Inferior parietal cortex (tissue), 1 donor: ENCODE data around the gene MBNL2.

Experiments used
- DNase-seq: peaks from one replicate; pipeline ENCODE4 v3.0.0-alpha.2; 2016; ENCODE audit errors: extremely low spot score

MBNL2 gene

DNA sequence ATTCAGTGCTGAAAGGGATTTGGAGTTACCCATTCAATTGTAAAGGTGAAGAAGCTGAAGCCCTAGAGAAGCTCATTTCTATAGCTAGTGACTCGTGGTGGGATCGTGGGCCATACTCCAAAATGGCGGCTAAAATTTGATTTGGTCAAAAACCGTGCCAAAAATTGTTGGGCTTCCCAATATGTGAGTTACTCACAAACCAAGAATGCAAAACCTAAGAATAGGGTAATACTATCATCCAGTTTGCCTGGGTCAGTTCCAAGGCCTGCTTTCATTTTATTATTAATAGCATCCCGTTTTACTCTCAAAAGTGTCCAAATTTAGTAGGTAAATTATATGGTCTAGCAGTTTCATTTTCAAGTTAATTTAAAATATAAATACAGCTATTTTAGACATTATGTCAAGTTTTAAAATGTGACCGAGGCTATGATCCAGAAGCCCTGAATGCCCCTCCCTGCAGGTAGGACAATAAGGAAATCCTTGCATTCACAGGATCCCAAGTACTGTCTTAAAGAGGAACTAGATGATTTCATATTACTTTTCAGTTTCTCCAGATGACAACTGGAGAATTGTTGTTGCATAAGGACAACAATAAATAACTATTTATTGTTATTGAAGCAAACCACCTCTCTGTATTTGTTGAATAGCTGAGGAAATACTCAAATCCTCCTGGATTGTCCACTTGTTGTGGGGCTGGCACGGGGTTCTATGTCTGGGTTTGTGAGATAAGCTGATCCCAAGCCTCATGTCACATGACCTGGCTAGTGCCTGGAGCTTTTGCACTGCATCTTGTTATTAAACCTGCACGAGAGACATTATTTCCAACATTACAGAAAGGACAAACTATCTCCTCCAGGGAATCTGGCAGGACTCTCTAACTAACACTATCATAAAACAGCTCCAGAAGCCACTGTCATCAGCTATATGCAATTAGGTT is 200.3 kb downstream of the MBNL2 start:
- no peak for DNase-seq

GRCh38 chr13:97423300-97424045 is 201.3 kb downstream of the MBNL2 start:
- DNase-seq = peak; percentile 68

- no peak for DNase-seq
These were observed 203.5 kb downstream of the MBNL2 start for GRCh38 chr13:97425590-97425989.

DNA sequence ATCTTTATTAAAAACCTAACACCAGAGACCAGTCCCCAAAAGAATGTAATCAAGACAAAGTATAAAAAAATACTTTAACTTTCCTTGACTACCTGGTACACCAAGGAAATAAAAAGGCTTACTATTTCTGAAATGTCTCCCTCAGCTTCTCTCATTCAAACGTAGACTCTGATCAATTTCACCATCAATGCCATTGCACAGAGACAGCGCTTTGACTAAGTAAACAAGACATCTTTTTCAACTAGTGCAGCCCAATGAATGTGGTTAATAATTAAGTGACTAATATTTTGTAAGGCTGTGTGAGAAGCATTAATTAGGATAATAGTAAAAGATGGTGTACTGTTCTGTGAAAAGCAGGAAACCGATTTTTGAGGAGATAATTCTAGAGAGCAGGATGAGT is 204.6 kb downstream of the MBNL2 start:
- DNase-seq = no peak

DNA sequence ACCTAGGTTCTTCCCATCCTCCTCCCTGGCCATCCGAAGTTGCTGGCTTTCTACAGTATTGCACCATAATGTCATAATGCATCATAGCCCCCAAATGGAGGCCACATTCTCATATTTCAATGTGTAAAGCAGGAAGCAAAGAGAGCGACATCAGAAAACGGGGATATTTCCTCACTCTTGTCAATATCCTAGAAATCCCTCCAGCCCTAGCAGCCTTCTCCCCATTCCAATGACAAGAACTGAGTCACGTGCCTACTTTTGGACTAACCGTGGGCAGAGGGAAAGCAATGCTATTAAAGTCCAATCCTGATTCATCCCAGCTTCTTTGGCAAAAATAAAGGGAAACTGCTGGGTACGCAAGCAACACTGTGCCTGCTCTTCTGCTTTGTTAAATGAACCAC is 207.5 kb downstream of the MBNL2 start:
- peak; percentile 85 for DNase-seq

- DNase-seq = no peak
These were observed 208.2 kb downstream of the MBNL2 start for GRCh38 chr13:97430296-97430695.

GRCh38 chr13:97431171-97431764 is 209.1 kb downstream of the MBNL2 start:
- peak; percentile 57 for DNase-seq

GRCh38 chr13:97432232-97432916 is 210.2 kb downstream of the MBNL2 start:
- DNase-seq = no peak

DNA sequence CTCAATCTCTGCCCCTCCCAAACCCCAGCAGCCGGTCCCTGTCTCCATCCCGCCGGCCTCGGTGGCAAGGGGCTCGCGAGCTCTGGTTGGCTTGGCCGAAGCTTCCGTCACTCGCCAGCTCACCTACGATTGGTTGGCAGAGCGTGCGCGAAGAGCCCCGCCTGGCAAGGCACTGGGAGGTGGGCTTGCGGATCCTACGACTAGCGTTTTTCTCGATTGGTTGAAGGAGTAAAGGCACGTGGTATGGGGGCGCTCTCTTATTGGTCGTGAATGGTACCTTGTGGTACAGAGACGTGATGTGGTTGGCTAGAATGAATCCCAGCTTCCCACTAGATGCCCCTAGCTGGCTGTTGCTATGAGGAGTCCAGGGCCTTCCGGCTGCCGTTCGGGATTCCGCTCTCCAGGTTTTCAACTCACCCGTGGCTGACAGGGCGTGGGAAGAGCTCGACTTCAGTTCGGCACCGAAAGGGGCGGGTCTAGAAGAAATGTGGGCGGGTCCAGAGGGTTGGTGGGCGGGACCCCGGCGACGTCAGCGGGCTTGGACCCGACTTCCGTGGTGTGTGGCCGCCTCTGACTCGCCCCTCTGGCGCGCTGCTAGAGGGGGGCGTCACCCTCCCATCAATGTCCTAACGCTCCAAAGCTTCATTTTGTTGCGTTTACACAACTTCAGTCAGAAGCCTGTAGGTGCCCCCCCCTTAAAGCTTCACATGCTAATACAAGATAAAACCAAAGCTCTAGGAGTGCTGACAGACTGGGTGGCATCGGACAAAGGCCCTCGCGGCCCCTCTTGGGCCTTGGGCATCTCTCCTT is 211.0 kb downstream of the MBNL2 start:
- DNase-seq = peak; percentile 99

- DNase-seq = peak; percentile 88
These were observed 211.7 kb downstream of the MBNL2 start, which contains the start of gene RAP2A for GRCh38 chr13:97433727-97434396. RAP2A (plus strand) TSS chr13:97434169; CDS start chr13:97434471, 302 bp downstream.

- DNase-seq = no peak
These were observed 212.5 kb downstream of the MBNL2 start for GRCh38 chr13:97434397-97435201.

- no peak for DNase-seq
These were observed 213.2 kb downstream of the MBNL2 start for GRCh38 chr13:97435323-97435722.

GRCh38 chr13:97435794-97436193 is 213.7 kb downstream of the MBNL2 start:
- DNase-seq = no peak

- no peak for DNase-seq
These were observed 214.7 kb downstream of the MBNL2 start for GRCh38 chr13:97436845-97437244.

- DNase-seq = no peak
These were observed 215.6 kb downstream of the MBNL2 start for GRCh38 chr13:97437729-97438128.

GRCh38 chr13:97438856-97439595 is 216.9 kb downstream of the MBNL2 start:
- no peak for DNase-seq

DNA sequence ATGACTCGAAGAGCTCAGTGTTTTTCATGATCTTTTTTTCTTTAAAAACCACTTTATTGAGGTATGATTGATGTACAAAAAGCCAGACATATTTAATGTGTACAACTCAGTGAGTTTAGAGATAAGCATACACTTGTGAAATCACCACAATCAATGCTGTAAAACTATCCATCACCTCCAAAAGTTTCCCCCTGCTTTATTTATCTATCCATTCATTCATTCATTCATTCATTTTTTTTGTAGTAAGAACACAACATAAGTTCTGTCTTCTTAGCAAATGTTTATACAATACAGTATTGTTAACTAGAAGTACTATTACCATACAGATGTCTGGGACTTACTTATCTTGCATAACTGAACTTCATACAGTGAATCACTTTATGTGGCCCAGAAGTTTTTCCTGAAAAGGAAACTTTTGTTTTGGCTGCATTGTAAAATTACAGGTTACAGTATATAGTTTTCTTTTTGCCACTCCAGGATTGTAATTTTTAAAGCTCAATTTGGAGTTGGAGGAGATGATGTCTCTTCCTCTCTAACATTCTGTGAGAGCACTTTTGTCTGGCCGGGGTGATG is 218.6 kb downstream of the MBNL2 start:
- no peak for DNase-seq

DNA sequence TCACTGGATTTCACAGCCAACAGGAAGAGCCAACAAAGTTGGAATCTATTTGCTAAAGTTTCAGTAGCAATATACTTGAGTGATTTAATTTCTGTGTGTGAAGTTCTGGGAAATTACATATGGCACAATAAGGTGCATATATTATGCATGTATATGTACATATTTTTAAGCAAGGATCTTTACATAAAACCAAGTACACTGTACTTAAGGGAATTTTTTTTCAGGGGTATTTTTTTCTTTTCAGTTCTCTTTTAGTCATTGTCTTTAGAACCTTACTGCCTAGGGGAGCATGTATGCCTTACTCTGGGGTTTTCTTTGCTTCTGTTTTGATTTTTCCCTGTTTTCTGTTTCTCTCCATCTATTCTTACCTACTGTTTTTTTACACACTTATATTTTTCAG is 219.2 kb downstream of the MBNL2 start:
- no peak for DNase-seq
